H1 (cell line): Measurements from ENCODE around the gene TECPR2. TPM values are rescaled to one million over a fixed set of nuclear protein-coding genes. Genes with fewer than 3 reads are reported as not detected.

Source experiments
- ASH2L ChIP-seq: fragments of 200-600, 300-600 bp; sonication (generic); IDR thresholded peaks from one replicate; pipeline ENCODE4 v1.7.1; 2017; ENCODE audit warnings: low read length
- ATF3 ChIP-seq: IDR thresholded peaks from 2 replicates; pipeline ENCODE4 v1.6.1; 2011; ENCODE audit warnings: low read depth, mild to moderate bottlenecking, low read length; ENCODE audit not compliant: insufficient read depth
- CHD7 ChIP-seq: fragments of 300-600 bp; sonication (generic); IDR thresholded peaks from 2 replicates; pipeline ENCODE4 v1.7.1; 2012; ENCODE audit warnings: low read length, moderate library complexity, mild to moderate bottlenecking, inconsistent platforms; ENCODE audit not compliant: insufficient replicate concordance
- KDM4A ChIP-seq: IDR thresholded peaks from one replicate; pipeline ENCODE4 v1.7.1; 2012; ENCODE audit warnings: low read depth, mild to moderate bottlenecking, moderate library complexity, low read length, inconsistent platforms; ENCODE audit not compliant: severe bottlenecking
- MAX ChIP-seq: IDR thresholded peaks from 2 replicates; pipeline ENCODE4 v1.6.1; 2012; ENCODE audit warnings: inconsistent platforms
- RAD21 ChIP-seq, 2 experiments: IDR thresholded peaks in 1 of 2; conservative IDR thresholded peaks in 1 of 2; 2 replicates each; pipeline ENCODE4 v1.6.1; 2011; ENCODE audit warnings: low read depth in 2 of 2, low read length in 2 of 2, improper control_type of control experiment in 1 of 2, inconsistent platforms in 1 of 2, mild to moderate bottlenecking in 1 of 2, moderate library complexity in 1 of 2
- RBBP5 ChIP-seq: IDR thresholded peaks from 2 replicates; pipeline ENCODE4 v1.7.1; 2012; ENCODE audit warnings: low read depth, mild to moderate bottlenecking, inconsistent platforms, low read length, moderate library complexity, borderline replicate concordance
- SAP30 ChIP-seq: fragments of 300-600 bp; sonication (generic); IDR thresholded peaks from 2 replicates; pipeline ENCODE4 v1.7.1; 2012; ENCODE audit warnings: low read length, moderate library complexity, mild to moderate bottlenecking, inconsistent platforms; ENCODE audit not compliant: insufficient read depth, insufficient replicate concordance
- TBP ChIP-seq: IDR thresholded peaks from 2 replicates; pipeline ENCODE4 v1.6.1; 2011; ENCODE audit warnings: low read depth, low read length, improper control_type of control experiment
- TCF12 ChIP-seq: IDR thresholded peaks from 2 replicates; pipeline ENCODE4 v1.6.1; 2011; ENCODE audit warnings: low read depth, mild to moderate bottlenecking, low read length
- polyA plus RNA-seq, 7 experiments: library from polyadenylated mRNA; depleted of rRNA in 3 of 7; stranded (reverse) in 5 of 7; unstranded in 2 of 7; fragments of >200 nt in 5 of 7; fragments of 200-250 nt in 2 of 7; gene quantifications; 1 replicate in 5 of 7; 2 replicates in 1 of 7; 4 replicates in 1 of 7; pipeline versions ENCODE4 v1.2.1 to v1.2.3, GENCODE V29; 2011 to 2013; ENCODE audit warnings: missing spikeins in 2 of 7, mixed read lengths in 2 of 7
- total RNA-seq: library from RNA; stranded (reverse); fragmentation: NEBNext Ultra II Directional; extraction: Animal tissue kit (Norgen Biotek cat#: 25700); gene quantifications from 2 replicates; pipeline ENCODE4 v1.2.1, GENCODE V29; 2021

TECPR2 gene
- total and polyA plus RNA-seq, 2 of the 8 experiments (the other 6 are each of a cell fraction or from before 2014, with no cell fraction given): 6.8 to 19.4 TPM

GRCh38 chr14:102335163-102335562 is 27.6 kb upstream of the TECPR2 start (continued):
- TF ChIP-seq CHD7: no peak
- TF ChIP-seq TCF12: no peak
- no peak for TF ChIP-seq MAX
- TF ChIP-seq KDM4A: no peak
- no peak for TF ChIP-seq SAP30
- TF ChIP-seq ASH2L: no peak
- no peak for TF ChIP-seq RBBP5
- TF ChIP-seq RAD21 (IDR thresholded peaks at IDR 0.05 in 1 of 2, conservative IDR thresholded peaks at IDR 0.05 in 1 of 2; ENCODE audit: low read depth in 2 of 2, low read length in 2 of 2): no peak
- no peak for TF ChIP-seq TBP
- TF ChIP-seq ATF3: no peak
